GM19099 (cell line): ENCODE measurements around the gene EFR3B.

Experiments used
- POLR2A ChIP-seq: IDR thresholded peaks from 3 replicates; pipeline ENCODE4 v1.6.1; 2011; ENCODE audit warnings: low read depth; ENCODE audit not compliant: insufficient read length; ENCODE audit errors: extremely low read depth

EFR3B gene

GRCh38 chr2:25078170-25079049, 36.5 kb downstream of the EFR3B start:
- no peak for TF ChIP-seq POLR2A

GRCh38 chr2:25079050-25079635, 37.3 kb downstream of the EFR3B start:
- no peak for TF ChIP-seq POLR2A

GRCh38 chr2:25081237-25081790, 39.4 kb downstream of the EFR3B start:
- TF ChIP-seq POLR2A: no peak

- no peak for TF ChIP-seq POLR2A
Observed at GRCh38 chr2:25082002-25082622, 40.2 kb downstream of the EFR3B start.

GRCh38 chr2:25085761-25086560, 44.1 kb downstream of the EFR3B start:
- no peak for TF ChIP-seq POLR2A

- no peak for TF ChIP-seq POLR2A
Observed at GRCh38 chr2:25088817-25089516, 47.1 kb downstream of the EFR3B start.

- TF ChIP-seq POLR2A: no peak
Observed at GRCh38 chr2:25089605-25090315, 47.9 kb downstream of the EFR3B start.

GRCh38 chr2:25090801-25091200, 48.9 kb downstream of the EFR3B start:
- TF ChIP-seq POLR2A: no peak

GRCh38 chr2:25091265-25091664, 49.4 kb downstream of the EFR3B start:
- TF ChIP-seq POLR2A: no peak

- no peak for TF ChIP-seq POLR2A
Observed at GRCh38 chr2:25098056-25098455, 56.2 kb downstream of the EFR3B start.

- no peak for TF ChIP-seq POLR2A
Observed at GRCh38 chr2:25098670-25099486, 57.0 kb downstream of the EFR3B start.

- TF ChIP-seq POLR2A: no peak
Observed at GRCh38 chr2:25103287-25103871, 61.5 kb downstream of the EFR3B start.
